ENCODE data around the gene MED29.
A peak's percentile ranks its signal among the peaks of the same experiment; 100 is the strongest.

The MED29 gene

GRCh38 chr19:39412100-39412866 is 21.1 kb downstream of the MED29 start, which contains the start of gene PLEKHG2:
Gene PLEKHG2, plus strand, starts transcription at chr19:39412669. Its CDS starts 1,418 bp downstream, at chr19:39414087.
- DNase-seq, result peak; percentile 85

- DNase-seq, result no peak
Observed at GRCh38 chr19:39412867-39413271, 21.7 kb downstream of the MED29 start.

DNA sequence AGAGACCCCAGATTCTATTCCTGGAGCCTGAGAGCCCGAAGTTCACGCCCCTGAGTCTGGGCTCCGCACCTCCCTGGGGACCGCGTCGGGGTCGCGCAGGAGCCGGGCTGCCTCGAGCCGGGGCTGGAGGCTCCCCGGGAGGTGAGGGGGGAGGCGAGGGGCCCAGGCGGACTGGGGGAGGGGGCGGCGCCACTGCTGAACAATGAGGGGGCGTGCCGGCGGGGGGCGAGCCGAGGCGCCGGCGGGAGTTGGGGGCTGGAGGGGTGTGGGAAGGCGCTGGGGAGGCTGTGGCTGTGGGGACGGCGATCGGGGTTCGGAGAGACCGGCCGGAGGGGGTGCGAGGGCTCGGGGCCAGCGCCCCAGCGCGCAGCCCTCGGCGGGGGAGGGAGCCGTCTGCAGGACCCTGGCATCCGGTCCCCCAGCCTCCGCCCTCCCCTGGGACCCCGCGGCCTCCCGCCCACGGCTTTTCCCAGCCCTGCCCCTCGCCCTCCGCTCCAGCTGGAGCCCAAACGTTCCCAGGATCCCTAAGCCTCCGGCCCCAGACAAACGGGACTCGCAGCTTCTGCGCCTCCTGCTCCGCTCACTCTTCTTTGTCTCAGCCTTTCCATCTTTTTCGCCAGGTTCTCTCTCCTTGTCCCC is 22.2 kb downstream of the MED29 start:
- DNase-seq, result peak; percentile 35

DNA sequence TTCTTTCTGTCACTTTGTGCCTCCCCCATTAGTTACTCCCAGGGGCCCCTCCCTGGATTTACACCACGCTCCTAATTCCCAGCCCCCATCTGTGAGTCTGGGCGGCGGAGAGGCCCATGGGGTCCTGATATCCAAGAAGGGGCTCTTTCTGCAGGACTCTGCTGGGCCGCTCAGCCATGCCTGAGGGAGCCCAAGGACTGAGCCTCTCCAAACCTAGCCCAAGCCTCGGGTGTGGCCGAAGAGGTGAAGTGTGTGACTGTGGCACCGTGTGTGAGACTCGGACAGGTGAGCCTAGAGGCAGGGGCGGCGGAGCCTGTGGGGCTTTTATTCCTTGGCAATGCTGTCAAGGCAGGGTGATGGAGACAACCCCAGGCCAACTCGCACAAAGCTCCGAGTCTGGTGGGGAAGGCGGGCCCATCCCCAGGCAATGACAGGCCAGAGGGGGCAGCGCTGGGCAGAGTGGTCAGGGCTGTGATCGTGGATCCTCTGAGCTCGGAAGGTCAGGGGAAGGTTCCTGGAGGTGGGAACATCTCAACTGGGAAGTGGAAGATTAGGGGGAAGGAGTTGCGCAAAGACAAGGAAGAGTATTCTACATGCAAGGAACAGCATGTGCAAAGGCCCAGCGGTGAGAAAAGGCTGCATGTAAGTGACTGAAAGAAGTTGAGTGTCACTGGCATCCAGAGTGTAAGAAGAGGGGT is 22.9 kb downstream of the MED29 start:
- DNase-seq, result no peak

DNA sequence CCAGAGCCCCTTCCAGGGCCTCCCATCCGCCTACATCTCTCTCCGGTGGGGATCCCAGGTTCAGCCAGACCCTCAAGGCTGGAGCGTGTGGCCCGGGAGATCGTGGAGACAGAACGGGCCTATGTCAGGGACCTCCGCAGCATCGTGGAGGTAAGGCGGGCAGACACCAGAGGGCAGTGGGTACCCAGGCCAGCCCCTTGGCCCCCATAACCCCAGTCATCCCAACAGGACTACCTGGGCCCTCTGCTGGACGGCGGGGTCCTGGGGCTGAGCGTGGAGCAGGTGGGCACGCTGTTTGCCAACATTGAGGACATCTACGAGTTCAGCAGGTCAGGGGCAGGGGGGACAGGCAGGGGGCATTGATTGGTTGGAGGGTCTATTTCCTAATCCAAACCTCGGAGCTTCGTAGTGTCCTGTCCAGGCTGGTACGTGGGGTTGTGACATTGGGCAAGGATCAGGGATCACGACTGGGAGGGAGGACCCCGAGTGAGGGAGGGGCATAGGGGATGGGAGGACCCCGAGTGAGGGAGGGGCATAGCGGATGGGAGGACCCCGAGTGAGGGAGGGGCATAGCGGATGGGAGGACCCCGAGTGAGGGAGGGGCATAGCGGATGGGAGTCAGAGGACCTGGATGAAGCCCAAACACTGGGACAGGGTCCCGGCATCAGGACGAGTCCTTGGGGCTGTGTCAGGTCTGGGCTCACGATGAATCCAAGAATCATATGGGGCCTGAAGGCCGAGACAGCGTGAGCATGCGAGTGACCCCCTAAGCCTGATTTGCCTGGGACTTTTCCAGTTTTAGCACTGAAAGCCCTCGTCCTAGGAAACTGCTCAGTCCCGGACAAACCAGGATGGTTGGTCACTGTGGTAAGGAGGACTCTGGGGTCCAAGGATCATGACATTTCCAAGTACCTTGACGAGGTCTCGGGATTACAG is 24.2 kb downstream of the MED29 start:
- no peak for DNase-seq

- DNase-seq, result no peak
Observed at GRCh38 chr19:39416152-39417120, 25.3 kb downstream of the MED29 start.

DNA sequence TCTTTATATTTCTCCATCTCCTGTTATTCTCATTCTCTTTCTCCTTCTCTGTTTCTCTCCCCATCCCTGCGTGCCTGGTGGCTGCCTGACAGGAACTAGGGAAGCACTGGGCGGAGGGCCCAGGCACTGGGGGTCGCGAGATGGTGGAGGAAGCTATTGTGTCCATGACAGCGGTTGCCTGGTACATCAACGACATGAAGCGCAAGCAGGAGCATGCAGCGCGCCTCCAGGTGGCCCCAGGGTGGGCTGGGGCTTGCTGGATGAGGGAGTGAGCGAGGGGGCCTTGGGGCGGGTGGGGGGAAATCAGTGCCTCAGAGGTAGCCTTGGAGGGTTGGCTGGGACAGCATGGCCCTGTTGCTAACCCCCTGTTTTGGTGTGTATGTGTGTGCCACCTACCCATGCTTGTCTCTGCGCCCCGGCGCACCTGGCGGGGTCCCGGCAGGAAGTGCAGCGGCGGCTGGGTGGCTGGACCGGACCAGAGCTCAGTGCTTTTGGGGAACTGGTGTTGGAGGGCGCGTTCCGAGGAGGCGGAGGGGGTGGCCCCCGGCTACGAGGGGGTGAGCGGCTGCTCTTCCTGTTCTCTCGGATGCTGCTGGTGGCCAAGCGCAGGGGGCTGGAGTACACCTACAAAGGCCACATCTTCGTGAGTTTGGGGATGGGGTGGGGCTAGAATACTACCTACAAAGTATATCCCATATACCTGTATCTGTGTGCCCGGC is 26.4 kb downstream of the MED29 start:
- no peak for DNase-seq

DNA sequence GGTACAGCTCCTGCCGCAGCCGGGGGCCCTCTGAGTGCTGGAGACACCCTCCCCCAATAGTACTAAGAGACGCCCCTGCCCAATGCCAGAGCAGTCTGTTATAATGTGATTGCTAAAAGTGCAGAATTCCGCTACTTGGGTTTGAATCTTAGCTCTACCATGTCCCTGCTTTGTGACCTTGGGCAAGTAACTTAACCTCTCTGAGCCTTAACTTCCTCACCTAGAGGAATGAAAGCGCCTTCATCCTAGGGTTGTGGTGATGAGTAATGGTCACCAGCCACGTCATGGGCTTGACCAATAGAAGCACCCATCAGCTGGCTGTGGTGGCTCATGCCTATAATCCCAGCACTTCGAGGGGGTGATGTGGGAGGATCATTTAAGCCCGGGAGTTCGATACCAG is 27.8 kb downstream of the MED29 start:
- DNase-seq, result no peak

DNA sequence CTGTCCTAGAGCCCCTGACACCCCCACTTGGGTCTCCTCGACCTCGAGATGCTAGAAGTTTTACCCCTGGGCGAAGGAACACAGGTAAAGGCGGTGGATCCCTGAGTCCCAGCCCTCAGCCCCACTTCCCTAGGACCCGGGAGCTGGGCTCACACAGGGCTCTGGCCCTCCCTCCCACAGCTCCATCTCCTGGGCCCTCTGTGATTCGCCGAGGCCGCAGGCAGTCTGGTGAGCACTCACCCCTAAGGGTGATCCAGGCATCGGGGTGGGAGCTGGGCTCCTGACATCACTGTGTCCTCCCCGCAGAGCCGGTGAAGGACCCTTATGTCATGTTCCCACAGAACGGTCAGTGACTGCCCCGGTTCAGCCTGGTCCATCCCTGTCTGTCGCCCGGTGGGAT is 29.6 kb downstream of the MED29 start:
- DNase-seq, result no peak

- DNase-seq, result no peak
Observed at GRCh38 chr19:39422020-39422419, 30.8 kb downstream of the MED29 start.

DNA sequence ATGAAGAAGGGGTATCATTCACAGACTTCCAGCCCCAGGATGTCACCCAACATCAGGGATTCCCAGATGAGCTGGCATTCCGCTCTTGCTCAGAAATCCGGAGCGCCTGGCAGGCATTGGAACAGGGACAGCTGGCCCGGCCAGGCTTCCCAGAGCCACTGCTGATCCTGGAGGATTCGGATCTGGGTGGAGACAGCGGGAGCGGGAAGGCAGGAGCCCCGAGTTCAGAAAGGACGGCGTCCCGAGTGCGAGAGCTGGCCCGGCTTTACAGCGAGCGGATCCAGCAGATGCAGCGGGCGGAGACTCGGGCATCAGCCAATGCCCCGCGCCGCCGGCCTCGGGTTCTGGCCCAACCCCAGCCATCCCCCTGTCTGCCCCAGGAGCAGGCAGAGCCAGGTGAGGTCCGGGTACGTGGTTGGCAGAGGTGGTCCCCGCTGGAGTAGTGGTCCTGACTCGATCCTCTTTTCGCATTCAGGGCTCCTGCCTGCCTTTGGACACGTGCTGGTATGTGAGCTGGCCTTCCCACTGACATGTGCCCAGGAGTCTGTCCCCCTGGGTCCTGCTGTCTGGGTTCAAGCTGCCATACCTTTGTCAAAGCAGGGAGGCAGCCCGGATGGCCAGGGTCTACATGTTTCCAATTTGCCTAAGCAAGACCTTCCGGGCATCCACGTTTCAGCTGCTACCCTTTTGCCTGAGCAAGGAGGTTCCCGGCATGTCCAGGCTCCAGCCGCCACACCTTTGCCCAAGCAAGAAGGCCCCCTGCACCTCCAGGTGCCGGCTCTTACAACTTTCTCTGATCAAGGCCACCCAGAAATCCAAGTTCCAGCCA is 32.3 kb downstream of the MED29 start:
- no peak for DNase-seq

- DNase-seq, result no peak
Observed at GRCh38 chr19:39424934-39425333, 33.8 kb downstream of the MED29 start.

DNA sequence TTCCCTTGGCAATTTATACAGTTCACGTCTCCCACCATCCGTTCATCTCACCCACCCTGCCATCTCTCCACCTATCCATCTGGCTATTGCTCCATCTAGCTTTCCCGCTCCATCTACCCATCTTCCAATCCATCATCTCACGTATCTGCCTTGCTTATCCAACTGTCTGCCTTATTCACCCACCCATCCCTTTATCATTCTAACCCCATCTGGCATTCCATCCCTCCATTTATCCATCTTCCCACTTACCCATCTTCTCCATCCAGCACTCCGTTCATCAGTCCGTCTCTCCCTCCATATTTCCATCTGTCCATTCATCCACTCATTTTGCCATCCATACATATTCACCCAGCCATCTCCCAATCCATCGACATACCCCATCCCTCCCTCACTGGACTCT is 34.6 kb downstream of the MED29 start:
- no peak for DNase-seq

DNA sequence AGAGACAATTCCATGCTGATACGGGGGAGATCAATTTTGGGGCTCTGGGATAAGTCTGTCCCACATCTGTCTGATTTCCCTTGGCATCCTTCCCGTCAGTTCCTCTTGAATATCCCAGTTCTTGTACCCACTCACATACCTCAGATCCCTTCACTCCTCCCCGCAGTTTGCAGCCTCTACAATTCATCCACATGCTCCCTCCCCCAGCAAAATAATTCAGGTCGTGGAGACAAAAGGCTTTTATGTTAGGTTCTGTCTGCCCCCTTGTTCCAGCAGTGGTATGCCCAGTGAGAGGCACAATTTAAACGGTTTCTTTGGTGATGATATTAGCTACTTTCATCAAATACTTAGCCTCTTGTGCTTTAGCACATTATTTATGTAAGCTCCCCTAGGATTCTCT is 35.0 kb downstream of the MED29 start:
- no peak for DNase-seq

GRCh38 chr19:39427707-39428106 is 36.5 kb downstream of the MED29 start:
- no peak for DNase-seq

DNA sequence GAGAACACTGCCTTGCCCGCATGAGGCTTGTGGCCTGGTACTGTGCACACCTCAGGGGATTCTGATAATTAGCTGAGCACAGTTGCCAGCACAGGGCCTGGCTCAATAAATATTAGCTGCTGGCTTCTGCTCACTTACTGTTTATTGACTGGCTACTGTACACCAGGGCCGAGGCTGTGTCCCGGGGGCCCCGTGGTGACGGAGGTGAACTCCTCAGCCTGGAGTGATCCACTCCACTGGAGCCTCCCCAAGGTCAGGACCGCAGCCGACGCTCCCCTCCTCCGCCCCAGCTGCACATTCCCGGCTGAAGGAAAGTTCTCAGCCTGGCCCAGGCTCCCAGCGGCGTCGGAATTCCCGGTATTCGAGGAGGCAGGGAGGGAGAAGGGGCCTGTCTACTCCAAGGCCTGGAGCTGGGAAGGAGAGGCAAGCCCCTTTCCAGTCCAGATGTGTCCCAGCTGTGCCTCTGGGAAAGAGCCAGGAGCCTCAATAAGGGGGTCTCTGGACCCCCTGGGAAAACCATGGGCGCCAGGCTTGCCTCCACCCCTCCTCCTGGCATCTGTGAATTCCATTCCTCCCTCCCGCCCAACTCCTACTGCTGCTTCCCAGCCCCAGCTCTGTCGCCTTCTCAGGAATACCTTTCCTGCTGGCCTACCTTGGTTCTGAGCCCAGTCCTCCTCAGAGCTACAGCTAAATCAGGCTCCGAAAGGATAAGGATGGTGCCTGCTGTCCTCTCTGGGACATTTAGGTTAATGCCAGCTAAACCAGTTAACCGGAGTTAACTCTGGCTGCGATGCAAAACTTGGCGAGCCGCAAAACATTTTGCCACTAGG is 37.3 kb downstream of the MED29 start:
- DNase-seq, result no peak

- no peak for DNase-seq
Observed at GRCh38 chr19:39430675-39431593, 39.8 kb downstream of the MED29 start.

DNA sequence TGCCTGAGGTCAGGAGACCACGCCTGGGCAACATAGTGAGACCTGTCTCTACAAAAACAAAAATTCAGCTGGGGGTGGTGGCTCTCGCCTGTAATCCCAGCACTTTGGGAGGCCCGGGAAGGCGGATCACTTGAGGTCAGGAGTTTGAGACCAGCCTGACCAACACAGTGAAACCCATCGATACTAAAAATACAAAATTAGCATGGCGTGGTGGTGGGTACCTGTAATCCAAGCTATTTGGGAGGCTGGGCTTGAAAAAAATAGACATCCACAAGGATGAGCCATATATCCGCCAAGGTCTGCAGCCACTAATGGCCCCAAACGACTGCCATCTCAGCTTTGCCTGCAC is 41.5 kb downstream of the MED29 start:
- DNase-seq, result no peak
